Lung (tissue), 12 donors: ENCODE results near the gene LIPA. TPM values are rescaled to one million over a fixed set of nuclear protein-coding genes. Genes with fewer than 3 reads are reported as not detected.

Experiments
- ATAC-seq: fragments of 200-7000 bp; cut with Tn5 transposase; one replicate; pipeline ENCODE4 v1.9.1; 2020; ENCODE audit warnings: moderate number of reproducible peaks; ENCODE audit not compliant: insufficient read depth, low FRiP score
- DNase-seq, 3 donors: peaks; one replicate each; pipeline ENCODE4 v3.0.0-alpha.2; 2013 to 2017
- H3K27ac ChIP-seq, 2 donors: one replicate each; pipeline ENCODE4 v1.5.1; 2013; ENCODE audit warnings: mild to moderate bottlenecking in 2 of 2, moderate library complexity in 2 of 2, control low read depth in 1 of 2, inconsistent platforms in 1 of 2, low read depth in 1 of 2, low read length in 1 of 2
- H3K27me3 ChIP-seq, 3 donors: one replicate each; pipeline ENCODE4 v1.5.1; 2013; ENCODE audit warnings: low read length in 2 of 3; ENCODE audit not compliant: control insufficient read depth in 3 of 3, insufficient read depth in 3 of 3
- H3K36me3 ChIP-seq, 4 donors: one replicate each; pipeline ENCODE4 v1.5.1; 2013; ENCODE audit warnings: low read length in 4 of 4, mild to moderate bottlenecking in 1 of 4, moderate library complexity in 1 of 4; ENCODE audit not compliant: control insufficient read depth in 4 of 4, insufficient read depth in 4 of 4
- H3K4me1 ChIP-seq, 5 donors: one replicate each; pipeline ENCODE4 v1.5.1; 2013; ENCODE audit warnings: low read length in 5 of 5, mild to moderate bottlenecking in 2 of 5, moderate library complexity in 1 of 5; ENCODE audit not compliant: control insufficient read depth in 5 of 5, insufficient read depth in 5 of 5
- H3K4me3 ChIP-seq: one replicate; pipeline ENCODE4 v1.5.1; 2013; ENCODE audit warnings: mild to moderate bottlenecking, control low read depth, moderate library complexity
- H3K9ac ChIP-seq, 2 donors: one replicate each; pipeline ENCODE4 v1.5.1; 2013; ENCODE audit warnings: low read length in 2 of 2, control low read depth in 1 of 2; ENCODE audit not compliant: insufficient read depth in 1 of 2
- H3K9me3 ChIP-seq, 4 donors: one replicate each; pipeline ENCODE4 v1.5.1; 2013; ENCODE audit warnings: low read length in 3 of 4, mild to moderate bottlenecking in 1 of 4, moderate library complexity in 1 of 4; ENCODE audit not compliant: control insufficient read depth in 4 of 4, insufficient read depth in 3 of 4
- WGBS, 2 donors: extraction: QIAGEN DNeasy Blood & Tissue Kit; methylation state at CpG; one replicate each; pipeline ENCODE4 v1.1.7; 2013; 5-methylcytosine and 5-hydroxymethylcytosine counted together
- polyA plus RNA-seq, 2 donors: library from polyadenylated mRNA; stranded (reverse); fragments of 200-250 nt; gene quantifications; one replicate each; pipeline ENCODE4 v1.2.1, GENCODE V29; 2013
- total RNA-seq, 2 donors: library from RNA; depleted of rRNA in 1 of 2; stranded (reverse); fragments of >200 nt in 1 of 2; gene quantifications; one replicate each; pipeline ENCODE4 v1.2.1, GENCODE V29; 2014 to 2021
- TF ChIP-seq, protein P1 (sequence below): IDR thresholded peaks from 2 replicates; pipeline ENCODE4 v1.5.1; 2012; ENCODE audit warnings: mild to moderate bottlenecking; ENCODE audit errors: control extremely low read depth, extremely low read depth
- donor health status: control.
- donor health status: control.
- donor health status: Bipolar disorder and iron deficiency.
- donor health status: healthy.
- donor health status: DM: yes; HTN: yes; CAD: no.

The LIPA gene
- total and polyA plus RNA-seq, 4 donors, result 24.0 to 140 (median 71.7) TPM

DNA sequence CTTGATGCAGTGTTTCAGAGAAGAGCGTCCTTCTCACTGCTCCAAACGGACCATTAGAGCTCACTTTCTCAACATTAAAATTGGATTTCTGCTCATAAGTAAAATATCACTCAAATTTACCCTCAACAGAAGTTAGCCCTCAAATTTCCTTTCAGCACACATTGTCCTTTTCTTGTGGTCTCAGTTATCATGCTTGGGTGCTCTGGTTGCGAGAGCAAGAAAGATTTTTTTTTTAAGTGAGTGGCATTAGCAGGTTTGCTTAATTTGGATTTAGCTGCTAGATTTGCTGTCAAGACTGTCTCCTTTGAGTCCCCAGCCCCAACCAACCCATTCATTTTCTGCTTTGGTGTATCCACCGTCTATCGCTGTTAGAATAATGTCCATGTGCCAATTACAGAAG is 41.9 kb downstream of the LIPA start:
- DNase-seq (no peak), ATAC-seq (no peak)
- H3K27ac ChIP-seq, result no peak overlapping the region
- H3K9me3 ChIP-seq, result no peaks in the 10 kb centered on the region
- whole genome bisulfite sequencing, 2 donors, result 95 to 96% methylated on average over 5 of the region's 5 CpGs
- peaks cover 0 to under 1% (median 0%) of the 10 kb centered on the region in 4 donors for H3K36me3 ChIP-seq
- H3K4me1 ChIP-seq, result peaks cover 0 to 23% (median 13%) of the 10 kb centered on the region in 5 donors
- H3K4me3 ChIP-seq, result no peak overlapping the region
- H3K9ac ChIP-seq, result no peak overlapping the region
- peaks cover 0 to 59% (median 53%) of the 10 kb centered on the region in 3 donors for H3K27me3 ChIP-seq
- TF ChIP-seq, protein P1, sequence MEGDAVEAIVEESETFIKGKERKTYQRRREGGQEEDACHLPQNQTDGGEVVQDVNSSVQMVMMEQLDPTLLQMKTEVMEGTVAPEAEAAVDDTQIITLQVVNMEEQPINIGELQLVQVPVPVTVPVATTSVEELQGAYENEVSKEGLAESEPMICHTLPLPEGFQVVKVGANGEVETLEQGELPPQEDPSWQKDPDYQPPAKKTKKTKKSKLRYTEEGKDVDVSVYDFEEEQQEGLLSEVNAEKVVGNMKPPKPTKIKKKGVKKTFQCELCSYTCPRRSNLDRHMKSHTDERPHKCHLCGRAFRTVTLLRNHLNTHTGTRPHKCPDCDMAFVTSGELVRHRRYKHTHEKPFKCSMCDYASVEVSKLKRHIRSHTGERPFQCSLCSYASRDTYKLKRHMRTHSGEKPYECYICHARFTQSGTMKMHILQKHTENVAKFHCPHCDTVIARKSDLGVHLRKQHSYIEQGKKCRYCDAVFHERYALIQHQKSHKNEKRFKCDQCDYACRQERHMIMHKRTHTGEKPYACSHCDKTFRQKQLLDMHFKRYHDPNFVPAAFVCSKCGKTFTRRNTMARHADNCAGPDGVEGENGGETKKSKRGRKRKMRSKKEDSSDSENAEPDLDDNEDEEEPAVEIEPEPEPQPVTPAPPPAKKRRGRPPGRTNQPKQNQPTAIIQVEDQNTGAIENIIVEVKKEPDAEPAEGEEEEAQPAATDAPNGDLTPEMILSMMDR, result no peak

DNA sequence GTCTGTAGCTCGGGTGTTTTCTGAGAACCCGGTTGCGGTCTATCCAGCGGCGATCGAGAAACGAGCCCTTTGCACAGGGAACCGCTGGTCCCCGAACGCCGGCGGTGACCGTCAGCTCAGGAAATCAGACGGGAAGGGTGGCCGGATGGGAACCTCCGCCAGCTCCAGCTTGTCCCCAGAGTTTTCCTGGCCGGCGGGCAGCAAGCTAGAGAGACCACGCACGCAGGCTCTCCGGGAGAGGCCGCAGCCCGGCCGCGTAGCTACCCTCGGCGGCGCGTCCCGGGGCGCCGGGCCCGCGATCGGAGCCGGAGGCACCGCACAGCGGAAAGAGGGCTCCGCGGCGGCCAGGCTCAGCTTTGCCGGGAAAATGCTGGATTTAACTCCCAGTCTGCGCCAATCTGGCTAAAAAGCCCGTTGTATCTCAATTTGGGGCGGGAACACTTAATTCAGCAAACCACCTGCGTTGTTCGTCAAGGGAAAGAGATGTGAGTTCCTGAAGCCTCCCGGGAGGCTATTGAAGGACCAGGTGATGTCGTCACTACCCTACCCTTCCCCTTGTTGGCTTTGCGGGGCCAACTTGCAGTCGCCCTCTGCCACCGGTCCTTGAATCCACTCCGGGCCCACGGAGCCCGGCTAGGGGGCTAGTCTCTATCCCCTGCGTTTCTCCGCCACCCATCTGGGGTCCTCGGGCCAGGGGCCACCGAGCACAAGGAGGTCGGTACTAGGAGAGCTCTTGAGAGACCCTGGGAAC is 43.6 kb downstream of the LIPA start:
- Histone ChIP-seq H3K4me3 (peak overlapping the region; percentile 15), H3K9me3 (no peaks in the 10 kb centered on the region), H3K9ac (peak overlapping the region in 1 of 2 donors; percentile 81), H3K36me3 (no peaks in the 10 kb centered on the region), H3K4me1 (peaks cover 0 to 23% (median 13%) of the 10 kb centered on the region in 5 donors), H3K27me3 (peaks cover 0 to 72% (median 69%) of the 10 kb centered on the region in 3 donors), H3K27ac (peak overlapping the region; percentile 26 to 58)
- DNase-seq (peak in 2 of 3 donors; percentile 63 to 69), ATAC-seq (peak; percentile 53)
- TF ChIP-seq, protein P1, result no peak
- whole genome bisulfite sequencing, 2 donors, result 6 to 7% methylated on average over 58 to 60 of the region's 60 CpGs

DNA sequence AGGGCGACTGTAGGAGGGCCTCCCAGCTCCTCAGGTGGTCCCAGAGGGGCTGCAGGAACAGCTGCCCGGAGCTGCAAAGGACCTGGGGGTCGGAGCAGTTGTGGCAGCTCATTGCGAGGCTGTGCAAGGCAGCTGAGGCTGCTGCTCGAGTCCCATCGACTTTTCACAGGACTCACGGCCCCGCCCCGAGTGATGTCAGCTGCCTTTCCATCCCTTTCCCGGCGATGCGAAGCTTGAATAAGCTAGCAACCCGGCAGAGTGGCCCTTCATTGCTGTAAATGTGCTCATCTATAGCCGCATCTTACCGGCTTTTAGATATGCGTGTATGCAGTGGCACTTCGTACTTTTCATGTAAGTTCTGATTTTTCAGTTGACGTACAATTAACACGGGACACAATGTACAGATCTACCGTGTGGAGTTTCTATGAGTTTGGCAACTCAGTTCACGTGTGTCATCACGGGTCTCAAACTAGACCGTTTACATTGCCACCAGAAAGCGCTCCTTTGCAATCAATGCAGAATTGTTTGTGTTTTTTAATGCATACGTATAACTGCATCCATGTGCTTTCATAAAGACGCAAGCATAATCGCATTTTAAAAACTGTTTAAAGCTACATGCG is 44.3 kb downstream of the LIPA start, which contains the start of gene CH25H:
TSS of gene CH25H (minus strand) at position 137 of the 620 bp plus-strand sequence. CDS start at position 112, 25 bp downstream.
- Histone ChIP-seq H3K27me3 (peaks cover 0 to 75% (median 69%) of the 10 kb centered on the region in 3 donors), H3K9me3 (no peaks in the 10 kb centered on the region), H3K27ac (peak within 1 kb of the TSS; percentile 58 to 72), H3K36me3 (no peaks in the 10 kb centered on the region), H3K4me1 (peaks cover 0 to 23% (median 13%) of the 10 kb centered on the region in 5 donors), H3K9ac (peak within 1 kb of the TSS in 1 of 2 donors; percentile 81), H3K4me3 (peak within 1 kb of the TSS; percentile 37)
- TF ChIP-seq, protein P1, result no peak
- 1% methylated on average over 28 of the region's 28 CpGs for WGBS, 2 donors
- ATAC-seq (peak; percentile 82), DNase-seq (peak; percentile 75 to 83 (median 77))
